HS-27A (cell line): ENCODE data around the gene G6PC3.
"Not testable (repeated sequence)": the region's sequence is repeated elsewhere in the genome, so short reads cannot be mapped to it uniquely, and the experiment has no call there.

Source experiments
- DNase-seq: peaks from one replicate; pipeline ENCODE4 v3.0.0-alpha.2; 2012; ENCODE audit warnings: low read depth, missing footprints

G6PC3 gene

DNA sequence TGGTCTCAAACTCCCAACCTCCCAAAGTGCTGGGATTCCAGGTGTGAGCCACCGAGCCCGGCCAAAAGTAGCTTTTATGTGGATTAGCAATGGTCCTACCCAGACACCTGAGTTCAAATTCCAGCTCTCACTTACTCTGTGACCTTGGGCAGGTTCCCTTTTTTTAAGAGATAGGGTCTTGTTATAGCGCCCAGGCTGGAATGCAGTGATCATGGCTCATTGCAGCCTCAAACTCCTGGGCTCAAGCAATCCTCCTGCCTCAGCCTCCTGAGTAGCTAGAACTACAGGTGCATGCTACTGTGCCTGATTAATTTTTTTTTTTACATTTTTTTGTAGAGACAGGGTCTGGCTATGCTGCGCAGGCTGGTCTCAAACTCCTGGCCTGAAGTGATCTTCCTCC lies 36.3 kb downstream of the G6PC3 start:
- DNase-seq = no peak

DNA sequence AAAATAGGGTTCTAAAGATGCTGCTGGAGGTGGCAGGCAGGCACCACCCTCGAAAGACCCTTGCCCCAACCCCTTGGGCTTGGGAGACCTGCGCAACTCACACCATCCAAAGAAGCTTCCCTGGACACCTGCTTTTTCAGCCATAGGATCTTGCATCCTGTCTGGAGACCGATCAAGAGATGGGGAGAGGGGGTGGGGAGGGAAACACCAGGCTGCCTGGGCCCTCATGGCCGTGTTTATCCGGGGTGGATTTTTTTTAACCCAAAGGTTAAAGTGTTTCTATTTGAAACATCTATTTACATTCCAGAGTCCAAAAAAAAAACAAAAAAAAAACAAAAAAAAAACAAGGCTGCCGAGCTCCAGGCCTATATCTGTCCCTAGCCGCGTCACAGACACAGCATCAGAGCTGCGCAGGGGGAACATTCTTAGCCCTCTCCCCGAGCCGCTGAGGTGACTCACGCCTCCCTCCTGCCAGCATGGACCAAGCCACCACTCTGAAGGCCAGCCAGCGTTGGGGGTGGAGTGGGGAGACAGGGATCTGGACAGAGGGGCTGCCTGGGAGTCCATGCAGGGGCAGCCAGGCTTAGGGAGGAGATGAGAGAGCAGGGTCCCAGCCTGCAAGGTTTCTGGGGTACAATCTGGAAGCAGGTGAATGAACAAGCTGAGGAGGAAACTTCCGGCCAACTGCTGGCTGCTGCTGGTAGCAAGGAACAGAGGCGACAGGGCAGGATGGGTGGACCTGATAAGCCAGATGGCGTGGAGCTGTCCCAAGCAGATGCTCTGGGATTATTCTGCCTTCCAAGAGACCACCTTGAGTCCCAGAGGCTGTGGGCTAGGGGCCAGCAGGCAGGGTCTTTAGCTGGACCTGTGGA lies 38.1 kb downstream of the G6PC3 start:
- peak; percentile 76 for DNase-seq

DNA sequence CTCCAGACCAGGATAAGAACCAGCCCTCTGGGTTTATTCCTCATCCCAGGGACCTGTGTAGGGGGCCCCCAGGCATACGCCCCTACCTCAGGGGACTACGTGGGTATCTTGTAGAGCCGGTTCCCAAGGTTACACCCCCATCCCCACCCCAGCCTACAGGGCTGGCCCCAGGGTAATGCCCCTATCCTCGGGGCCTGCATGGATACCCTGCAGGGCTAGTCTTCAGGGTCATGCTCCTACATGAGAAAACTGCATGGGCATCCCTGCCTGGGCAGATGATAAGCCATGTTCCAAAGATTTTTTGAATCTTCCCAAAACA lies 38.7 kb downstream of the G6PC3 start:
- no peak for DNase-seq

DNA sequence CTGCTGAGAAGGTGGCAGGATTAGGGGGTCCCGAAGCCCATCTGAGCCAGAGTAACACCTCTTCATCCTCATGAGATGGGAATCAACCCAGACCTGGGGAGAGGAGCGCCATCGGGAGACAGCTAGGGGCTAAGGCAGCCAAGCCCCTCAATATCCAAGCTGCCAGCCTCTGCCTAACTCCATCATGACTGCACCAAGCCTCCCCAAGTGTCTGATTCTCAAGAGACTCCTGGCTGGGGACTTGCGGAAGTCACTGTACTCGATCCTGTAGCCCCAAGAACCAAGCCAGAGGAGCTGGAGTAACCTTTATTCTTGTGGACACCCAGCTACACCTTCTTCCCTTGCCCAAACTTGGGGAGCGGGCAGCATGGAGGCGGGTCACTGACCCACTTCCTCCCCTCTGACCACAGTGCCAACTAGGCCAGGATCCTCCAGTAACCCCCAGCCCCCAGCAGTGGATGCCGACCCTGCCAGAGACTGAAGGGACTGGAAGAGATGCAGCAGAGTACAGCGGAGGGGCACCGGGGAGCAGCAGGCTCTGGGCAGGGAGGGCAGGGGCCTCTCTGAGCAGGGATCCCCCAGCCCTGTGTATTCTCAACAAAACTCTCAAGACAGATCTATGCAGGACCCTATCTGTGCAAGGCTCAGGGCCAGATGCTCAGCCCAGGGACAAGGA lies 39.6 kb downstream of the G6PC3 start:
- DNase-seq = no peak

DNA sequence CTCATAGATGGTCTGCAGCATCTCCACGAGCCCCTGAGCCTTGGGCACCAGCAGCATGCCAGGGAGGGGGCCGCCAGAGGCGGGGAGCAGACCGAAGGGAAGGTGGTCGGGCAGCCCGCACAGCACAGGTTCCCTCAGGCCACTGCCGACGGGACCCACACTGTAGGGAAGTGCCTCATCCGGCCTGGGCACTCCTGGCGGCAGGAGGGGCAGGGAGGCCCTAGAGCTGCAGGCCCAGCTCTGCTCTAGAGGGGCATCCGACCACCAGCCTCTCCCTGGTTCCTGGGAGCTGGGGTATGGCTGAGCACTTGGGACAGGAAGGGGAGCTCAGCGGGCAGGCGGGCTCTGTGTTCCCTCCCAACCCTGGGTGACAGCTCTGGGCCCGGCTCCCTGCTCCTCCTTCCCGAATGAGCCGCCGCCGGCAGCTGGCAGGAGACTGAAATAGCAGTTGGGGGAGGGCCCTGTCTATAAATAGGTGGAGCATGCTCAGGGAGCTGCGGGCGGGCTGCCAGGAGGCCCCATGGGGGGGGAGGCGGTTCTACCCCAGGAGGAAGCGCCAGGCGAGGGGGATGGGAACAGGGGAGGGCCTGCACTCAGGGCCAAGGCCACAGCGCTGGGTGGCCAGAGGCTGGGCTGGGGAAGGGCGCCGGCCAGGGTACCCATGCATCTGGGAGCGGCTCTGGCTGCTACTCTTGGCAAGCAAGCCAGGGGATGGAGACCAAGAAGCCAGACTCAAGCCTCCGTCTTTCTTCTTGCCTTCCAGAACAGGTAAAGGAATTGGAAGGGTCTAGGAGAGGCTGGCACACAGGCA lies 40.5 kb downstream of the G6PC3 start:
- DNase-seq = no peak

DNA sequence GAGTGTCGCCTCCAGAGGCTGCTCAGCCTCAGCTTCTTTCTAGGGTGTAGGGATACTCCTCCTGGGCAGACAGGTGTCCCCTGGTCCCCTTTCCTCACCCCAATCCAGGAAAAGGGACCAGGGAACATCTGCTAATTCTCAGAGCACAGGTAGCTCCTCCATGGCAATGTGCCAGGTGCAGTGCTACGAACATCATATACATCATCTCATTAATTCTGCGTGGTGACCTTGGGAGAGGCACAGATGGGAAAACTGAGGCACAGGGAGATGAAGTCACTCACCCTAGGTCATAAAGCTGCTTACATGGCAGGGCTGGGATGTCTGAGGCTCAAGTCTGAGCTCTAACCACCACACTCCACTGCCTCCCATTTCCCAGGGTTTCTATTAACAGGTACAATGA lies 41.2 kb downstream of the G6PC3 start:
- no peak for DNase-seq

DNA sequence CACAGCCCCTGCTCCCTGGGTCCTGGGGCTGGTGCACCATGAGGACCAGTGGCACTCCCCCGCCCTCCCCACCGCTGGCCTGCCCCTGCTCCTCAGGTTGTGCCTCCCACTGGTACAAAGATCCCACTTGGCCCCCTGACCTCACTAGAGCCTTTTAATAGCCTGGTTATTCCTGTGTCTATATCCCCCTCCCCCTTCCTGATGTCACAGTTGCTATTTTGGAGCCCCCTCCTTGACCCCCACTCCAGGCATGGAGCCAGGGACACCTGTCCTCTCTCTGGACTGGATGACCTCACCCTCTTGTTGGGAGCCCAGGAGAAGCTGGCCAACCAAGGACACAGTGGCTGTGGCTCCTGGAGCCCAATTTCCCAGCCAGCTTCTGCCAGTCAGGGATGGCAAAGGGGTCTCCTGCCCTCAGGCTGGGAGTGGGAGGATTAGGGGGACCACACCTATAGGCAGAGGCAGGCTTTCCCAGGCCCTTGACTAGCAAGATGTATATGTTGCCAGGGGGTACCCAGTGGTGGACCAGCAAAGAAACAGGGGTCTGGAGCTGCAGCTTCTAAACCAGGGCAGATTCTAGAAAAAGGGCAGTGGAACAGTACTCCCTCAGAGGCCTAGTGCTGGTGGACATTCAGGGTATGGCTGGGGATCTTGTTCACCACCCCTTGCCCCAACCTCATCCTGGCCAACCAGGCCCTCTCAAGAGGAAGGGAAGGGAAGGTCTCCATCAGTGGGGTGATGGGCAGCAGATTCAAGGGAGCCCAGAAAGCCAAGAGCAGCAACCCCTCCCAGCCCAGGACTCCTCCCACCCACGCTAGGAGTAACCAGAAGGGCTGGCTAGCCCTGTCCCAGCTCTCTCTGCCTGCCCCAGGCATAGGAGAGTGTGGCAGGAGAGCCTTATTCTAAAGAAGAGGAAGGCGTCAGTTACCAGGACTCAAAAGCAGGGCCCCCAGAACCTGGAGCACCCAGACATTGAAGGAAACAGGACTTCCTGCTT lies 42.0 kb downstream of the G6PC3 start:
- no peak for DNase-seq

DNA sequence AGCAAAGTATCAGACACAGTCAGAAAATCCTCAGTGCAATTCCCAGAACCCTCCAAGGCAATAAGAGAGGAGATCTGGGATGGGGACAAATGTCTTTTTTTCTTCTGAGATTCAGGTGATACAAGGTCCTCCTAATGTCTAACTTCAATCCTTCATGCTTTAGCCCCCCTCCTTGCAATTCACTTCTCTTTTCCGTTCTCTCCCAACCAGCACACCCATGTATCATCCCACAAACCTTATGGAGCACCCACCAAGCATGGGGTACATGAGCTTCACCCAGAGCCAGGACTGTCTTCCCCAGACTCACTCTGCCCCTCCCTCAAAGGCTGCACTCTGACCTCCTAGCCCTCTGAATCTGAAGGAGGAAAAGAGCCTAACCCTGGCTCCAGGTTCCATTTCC lies 42.8 kb downstream of the G6PC3 start:
- no peak for DNase-seq

DNA sequence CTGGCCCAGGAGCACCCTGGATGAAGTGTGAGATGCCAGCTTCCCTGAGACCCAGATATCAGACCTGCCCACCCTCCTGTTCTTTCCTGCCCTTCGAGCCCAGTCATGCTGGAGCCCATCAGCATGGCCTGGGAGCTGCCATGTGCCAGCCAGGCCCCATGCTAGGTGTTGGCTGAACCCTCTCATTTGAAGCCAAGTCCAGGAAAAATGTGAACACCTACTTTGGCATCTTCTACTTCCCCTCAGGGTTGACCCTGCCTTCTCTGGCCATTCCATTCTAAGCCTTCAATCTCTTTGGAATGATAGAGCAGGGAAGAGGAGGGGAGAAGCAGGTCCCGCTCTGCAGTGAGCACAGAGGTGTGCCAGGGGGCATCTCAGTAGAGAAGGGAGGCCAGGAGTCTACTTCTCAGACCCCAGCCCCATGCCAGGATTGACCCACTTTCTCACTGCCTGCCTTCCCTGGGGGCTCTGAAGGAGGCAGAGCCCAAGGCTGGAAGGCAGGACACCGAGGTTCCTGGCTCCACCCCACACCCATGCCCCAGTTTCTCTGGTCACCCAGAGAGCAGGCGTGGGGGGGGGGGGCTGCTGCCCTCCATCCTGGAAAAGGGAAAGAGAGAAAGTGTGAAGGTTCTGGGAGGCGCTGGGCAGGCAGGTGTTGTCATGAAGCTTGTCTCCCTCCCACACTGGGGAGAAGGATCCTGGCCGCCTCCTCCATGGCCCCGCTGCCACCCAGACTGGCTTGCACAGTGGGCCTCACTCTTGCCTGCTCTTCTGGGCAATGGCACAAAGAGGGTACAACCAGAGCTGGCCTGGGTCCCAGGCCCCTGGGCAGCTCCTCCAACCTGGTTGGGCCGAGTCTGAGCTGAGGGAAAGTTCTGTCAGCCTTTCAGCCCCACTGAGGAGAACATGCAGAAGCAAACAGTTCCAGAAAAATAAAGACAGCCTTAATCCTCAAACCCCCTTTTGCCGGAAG lies 43.6 kb downstream of the G6PC3 start:
- DNase-seq = no peak

DNA sequence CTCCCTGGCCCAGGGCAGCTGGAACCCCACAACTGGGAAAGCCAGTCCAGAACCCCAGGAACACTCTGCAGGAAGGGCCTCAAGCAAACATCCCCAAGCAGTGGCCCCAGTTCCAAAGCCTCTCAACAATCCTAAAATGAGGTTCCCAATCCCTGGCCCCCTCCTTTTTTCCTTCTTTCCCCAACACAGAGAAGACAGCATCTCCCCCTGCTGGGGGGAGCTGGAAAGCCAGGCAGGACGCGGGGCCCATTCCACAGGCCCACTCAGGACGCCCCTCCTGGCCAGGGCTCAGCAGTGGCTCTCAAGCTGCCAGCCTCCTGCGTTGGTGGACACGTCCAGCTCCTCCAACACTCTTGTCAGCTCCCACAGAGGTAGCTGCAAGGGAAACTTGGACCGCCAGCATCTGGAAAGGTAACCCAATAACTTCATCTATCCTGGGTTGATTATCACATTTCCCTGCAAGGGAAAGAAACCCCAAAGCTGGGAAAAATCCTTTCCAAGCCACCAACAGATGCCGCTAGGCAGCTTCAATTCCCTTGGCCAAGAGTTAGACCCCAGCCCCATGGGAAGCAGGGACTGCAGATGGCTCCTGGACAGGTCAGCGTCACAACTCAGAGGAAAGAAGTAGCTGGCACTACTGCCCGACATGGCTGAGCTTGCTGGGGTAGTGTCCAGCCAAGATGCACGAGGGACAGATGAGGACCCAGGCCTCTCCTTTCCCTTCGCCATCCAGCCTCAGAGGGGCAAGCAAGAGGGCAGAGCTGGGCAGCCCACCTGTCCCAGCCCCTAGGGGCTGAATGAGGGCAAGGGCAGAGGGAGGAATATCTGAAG lies 45.3 kb downstream of the G6PC3 start:
- no peak for DNase-seq

DNA sequence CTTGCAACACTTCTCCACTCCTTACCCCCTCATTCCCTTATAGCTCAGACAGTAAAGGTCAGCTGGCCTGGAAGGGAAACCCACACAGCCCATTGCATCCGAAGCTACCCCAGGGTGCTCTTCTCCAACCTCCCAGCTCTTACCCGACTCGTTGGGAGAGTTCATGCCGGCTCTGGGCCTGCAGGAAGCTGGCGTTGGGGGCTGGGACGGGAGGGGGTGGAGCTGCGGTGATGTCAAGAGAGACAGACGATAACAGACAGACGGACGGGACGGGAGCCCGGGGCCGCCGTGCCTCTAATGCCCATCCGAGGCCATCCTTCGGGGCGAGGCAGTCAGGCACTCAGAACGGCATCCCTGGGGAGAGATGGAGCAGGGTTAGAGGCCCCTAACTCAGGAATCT lies 46.8 kb downstream of the G6PC3 start:
- DNase-seq = no peak

DNA sequence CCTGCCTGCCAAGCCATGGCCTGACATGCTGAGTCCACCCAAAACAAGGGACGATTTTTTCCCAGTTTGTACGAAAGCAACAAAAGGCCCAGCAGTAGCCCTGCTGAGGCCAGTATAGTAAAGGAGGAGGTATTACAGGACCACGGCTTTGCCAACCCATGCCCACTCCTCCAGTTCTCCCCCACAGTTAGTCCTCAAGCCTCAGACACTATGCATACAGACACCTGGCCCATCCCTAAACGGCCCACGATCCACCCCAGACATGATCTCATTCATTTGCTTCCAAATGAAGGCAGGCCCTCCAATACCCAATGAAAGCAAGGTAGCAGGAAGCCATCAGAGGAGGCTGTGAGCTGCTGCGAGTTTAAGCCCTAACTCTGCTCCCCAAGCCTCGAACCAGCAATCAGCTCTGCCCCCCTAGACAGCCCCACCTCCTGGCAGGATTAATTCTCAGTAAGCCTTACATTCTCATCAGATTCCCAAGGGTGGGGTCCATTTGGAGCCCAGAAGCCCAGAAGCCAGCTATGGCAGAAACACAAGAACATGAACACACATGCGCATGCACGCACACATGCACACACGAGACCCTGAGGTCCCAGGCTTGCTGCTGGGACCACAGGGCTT lies 48.0 kb downstream of the G6PC3 start:
- DNase-seq = no peak

DNA sequence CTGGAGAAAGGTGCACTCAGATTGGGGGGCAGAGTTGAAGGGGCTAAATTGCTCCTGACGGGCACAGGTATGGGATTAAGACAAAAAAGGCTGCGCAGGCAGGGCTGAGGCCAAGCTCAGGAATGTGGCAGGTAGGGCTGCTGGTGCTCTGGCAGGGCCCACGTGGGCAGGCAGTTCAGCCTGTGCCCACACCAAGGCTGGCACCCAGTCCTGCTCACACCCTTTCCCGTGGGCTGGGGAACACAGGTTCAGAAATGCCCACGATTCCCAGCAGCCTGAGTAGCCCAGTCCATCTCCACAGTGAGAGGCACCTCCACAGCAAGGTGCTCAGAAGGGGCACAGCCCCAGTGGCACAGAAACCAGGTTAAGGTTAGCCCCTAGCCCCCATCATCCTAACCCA lies 48.5 kb downstream of the G6PC3 start:
- DNase-seq = no peak

DNA sequence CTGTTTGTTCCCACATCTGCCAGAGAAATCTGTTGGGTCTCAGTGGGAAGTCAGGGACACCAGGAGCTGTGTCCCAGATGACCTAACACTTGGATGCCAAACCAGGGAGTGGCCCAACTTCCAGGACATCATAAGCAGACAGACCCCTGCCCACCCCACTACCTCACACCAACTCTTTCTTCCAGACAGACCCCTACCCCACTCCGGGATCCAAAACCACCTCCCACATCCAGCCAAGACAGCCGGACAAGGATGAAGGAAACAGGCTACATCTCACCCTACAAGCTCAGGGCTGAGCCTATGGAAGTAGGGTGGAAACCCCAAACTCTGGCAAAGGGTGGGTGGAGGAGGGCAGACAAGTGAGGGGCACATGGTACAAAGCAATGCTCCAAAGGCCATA lies 49.3 kb downstream of the G6PC3 start:
- no peak for DNase-seq

DNA sequence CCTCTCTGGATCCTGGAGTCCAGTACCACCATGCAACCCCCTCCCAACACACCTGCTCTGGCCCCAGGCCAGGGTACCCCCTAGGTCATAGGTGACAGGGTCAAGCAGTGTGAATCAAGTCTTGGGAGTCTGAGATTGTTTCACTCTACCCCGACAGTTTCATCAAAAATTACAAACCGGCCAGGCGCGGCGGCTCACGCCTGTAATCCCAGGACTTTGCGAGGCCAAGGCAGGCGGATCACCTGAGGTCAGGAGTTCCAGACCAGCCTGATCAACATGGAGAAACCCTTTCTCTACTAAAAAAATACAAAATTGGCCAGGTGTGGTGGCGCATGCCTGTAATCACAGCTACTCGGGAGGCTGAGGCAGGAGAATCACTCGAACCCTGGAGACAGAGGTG lies 49.7 kb downstream of the G6PC3 start:
- not testable (repeated sequence) for DNase-seq

DNA sequence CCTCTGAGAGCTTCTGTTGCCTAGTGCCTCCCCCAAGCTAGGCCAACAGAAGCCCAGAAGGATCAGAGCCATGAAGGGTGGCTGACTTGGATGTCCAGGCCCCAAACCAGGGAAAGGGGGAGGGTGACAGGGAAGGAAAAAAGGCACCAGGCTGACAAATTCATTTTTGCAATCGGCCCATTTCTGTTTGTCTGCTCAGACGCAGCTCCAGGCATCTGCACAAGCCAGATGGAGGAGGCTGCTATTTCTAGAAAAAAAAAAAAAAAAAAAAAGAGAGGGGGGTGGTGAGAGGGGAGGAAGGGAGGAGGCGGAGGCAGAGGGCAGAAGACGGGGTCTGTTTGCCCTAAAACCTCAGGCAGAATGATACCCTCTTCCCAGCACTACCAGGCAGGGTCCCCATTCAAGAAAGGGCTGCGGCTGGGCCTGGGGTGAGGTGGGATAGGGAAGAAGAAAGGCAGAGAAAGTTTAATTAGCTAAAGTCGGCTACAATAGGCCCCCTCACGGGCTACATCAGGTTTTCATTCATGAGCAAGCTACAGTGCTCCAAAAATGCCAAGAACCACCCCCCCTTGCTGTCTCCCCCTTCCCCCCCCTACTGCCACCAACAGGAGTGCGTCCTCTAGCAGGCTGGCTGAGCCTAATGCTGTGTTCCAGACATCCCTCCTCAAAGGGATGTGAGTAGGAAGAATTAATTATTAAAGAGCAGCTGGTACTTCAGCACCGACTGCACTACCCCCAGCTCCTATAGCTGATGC lies 50.5 kb downstream of the G6PC3 start:
- DNase-seq = no peak

DNA sequence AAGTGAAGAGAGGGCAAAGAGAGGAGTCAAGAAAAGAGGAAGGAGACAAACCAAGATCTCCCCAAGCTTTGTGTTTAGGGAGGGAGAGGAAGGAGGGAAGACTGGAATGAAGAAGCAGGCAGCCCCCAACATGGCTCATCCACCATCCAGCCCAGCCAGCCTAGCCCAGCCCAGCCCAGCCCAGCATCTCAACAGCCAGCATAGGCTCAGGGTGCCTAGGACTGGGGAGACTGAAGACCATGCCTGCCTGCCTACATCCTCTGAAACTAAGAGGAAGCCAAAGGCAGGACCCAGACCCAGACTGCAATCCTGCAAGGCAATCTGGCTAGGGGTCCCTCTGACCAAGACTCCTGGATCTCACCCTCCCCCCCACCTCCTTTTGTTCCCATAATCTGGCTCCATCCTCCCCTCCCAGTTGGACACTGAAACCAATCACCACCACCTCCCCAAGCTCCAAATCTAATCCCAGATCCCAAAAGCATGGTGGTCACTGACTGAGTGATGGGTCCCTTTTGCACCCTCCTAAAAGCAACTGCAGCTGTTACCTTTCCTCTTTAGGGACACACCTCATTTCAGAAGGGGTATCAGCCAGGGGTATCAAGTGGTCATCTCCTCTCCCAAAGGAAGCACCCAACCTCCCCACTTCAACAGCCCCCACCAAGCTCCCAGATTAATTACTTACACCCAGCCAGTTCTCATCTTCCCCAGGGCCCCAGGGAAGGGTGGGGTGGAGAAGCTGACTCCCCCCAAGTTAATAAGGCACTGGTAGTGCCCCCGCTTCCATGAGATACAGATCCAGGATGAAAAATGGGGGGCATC lies 51.7 kb downstream of the G6PC3 start:
- no peak for DNase-seq
